GM18502 (cell line): ENCODE data around the gene CNST.
A peak's percentile ranks its signal among the peaks of the same experiment; 100 is the strongest.

ENCODE experiments used
- ATAC-seq: cut with Tn5 transposase; IDR thresholded peaks from one replicate; pipeline ENCODE4 v1.9.1; 2021; ENCODE audit warnings: mild to moderate bottlenecking; ENCODE audit not compliant: unreplicated experiment, poor library complexity

Gene CNST, protein sequence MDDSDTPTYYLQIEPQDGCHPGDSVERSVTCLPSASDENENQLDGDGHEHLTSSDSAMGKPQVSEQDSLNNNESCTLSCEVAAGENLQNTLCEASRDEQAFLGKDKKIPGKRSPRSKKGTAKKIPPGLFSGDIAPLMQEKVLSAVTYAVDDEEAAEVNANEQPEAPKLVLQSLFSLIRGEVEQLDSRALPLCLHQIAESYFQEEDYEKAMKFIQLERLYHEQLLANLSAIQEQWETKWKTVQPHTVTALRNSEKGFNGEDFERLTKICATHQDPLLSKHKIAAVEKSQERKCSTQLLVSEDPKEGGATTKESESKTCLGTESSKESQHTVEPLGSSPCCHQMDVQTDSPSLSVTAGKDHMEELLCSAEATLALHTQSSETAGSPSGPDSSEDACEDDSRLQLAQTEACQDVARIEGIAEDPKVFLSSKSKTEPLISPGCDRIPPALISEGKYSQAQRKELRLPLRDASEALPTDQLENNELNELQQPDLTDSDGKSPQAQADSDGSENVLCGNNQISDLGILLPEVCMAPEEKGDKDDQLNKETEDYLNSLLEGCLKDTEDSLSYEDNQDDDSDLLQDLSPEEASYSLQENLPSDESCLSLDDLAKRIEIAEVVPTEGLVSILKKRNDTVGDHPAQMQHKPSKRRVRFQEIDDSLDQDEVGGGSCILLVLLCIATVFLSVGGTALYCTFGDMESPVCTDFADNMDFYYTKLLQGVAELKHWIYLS

GRCh38 chr1:246566128-246566812 is at the start of gene CNST, which contains the start of gene TFB2M:
CNST (plus strand) TSS chr1:246566456; CDS start chr1:246591563, 25,107 bp downstream.
TFB2M (minus strand) TSS chr1:246566261; CDS start chr1:246566138, 123 bp downstream.
- peak; percentile 92 for ATAC-seq

GRCh38 chr1:246517391-246517790 is 48.9 kb upstream of the CNST start:
- no peak for ATAC-seq

- ATAC-seq: no peak
These were observed 47.6 kb upstream of the CNST start for GRCh38 chr1:246518456-246519205.

DNA sequence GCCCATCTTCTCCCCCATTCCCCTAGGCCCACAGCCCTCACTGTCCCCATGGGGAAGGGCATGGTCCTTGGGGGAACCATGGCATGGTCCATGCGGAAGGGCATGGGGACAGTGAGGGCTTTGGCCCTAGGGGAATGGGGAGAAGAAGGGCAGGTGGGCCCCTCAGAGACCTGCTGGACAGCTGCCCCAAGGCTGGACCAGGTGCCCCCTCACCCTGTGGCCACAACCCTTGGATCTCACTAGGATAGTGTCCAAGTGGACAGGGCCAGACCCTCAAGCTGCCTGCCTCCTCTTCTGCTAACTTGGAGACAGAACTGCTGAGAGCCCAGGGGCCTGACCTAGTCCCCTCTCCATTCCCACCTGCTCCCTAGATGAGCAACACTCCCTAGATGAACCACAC is 46.7 kb upstream of the CNST start:
- no peak for ATAC-seq

DNA sequence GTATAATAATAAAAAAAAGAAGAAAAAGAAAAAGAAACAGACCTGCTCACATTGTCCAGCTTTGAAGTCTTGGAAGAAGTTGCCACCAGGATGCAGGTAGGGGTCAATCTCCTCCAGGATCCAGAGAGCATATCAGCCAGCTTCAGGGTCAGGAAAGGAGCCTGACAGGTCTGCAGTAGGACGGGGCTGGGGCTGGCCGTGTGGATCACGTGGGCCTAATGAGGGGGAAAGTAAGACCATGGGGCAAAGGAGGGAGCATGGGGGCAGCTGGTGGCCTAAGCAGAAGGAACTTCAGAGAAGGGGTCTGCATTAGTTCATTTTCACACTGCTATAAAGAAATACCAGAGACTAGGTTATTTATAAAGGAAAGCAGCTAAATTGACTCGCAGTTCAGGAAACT is 39.9 kb upstream of the CNST start:
- no peak for ATAC-seq

GRCh38 chr1:246526915-246527314 is 39.3 kb upstream of the CNST start:
- no peak for ATAC-seq

DNA sequence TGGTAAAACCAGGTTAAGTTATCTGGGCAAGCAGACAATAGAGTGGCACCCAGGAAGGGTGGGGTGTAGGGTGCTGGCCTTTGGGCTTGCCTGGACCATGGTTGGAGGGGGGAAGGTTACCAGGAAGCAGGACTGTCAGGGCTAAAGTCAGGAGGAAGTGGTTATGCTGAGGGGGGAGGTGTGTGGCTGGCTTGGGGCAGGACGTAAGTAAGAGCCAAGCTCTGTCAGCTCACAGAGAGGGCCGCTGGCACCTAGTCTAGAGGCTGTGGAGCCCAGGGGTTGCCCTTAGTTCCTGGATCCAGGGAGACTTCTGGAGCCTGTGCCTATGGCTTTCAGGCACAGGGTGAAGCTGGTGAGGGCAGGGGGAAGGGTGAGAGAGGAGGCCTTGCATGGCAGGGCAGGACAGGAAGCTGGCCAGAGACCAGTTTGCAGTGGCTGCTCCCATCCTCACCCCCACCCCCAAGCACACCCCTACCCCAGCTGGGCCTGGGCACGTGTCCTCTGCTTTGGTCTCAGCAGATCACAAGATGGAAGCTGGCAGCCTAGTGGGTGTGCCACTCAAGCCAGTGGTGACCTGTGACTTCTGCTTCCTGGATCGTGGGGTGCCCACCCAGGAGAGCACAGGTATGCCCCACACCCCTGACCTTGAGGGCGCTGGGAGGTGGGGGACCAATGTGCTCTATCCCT is 38.7 kb upstream of the CNST start:
- ATAC-seq: peak; percentile 60

- ATAC-seq: no peak
These were observed 37.1 kb upstream of the CNST start for GRCh38 chr1:246528933-246529731.

DNA sequence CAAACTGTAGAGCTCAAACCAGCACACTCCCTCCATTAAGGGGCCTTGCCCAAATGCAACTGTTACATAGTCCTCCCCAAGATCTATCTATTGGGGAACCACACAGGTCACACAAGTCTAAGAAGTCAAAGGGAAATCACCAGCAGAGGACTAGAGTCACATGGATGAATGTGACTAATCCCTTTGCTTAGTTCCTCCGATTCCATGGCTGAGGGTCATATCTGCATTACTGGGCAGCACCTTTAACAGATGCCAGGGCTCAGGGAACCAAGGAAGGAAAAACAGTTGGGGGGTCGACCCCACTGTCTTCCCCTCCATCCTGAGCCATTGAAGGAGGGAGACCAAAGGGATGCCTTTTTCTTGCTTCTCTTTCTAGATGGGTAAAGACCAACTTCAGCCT is 35.8 kb upstream of the CNST start:
- no peak for ATAC-seq

GRCh38 chr1:246532519-246532918 is 33.7 kb upstream of the CNST start:
- no peak for ATAC-seq

DNA sequence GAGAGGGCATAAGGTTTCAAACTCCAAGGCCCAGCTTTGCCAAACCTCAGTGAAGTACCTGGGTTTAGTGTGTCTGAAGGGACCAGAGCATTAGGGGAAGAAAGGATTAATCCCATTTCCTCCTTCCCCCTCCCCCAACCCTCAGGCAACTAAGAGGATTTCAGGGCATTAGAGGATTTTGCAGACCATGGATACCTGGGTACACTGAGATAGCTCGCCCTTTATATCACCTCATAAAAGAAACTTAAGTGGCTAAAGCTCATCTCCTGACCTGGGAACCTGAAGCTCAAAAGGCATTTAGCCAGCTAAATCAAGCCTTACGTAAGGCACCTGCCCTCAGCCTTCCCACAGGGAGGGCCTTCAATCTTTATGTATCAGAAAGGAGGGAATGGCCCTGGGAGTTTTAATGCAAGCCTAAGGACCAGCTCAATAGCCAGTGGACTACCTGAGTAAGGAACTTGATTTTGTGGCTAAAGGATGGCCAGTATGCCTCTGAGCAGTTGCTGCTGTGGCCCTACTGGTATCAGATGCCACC is 32.8 kb upstream of the CNST start:
- ATAC-seq: no peak

GRCh38 chr1:246534114-246534513 is 32.1 kb upstream of the CNST start:
- no peak for ATAC-seq

DNA sequence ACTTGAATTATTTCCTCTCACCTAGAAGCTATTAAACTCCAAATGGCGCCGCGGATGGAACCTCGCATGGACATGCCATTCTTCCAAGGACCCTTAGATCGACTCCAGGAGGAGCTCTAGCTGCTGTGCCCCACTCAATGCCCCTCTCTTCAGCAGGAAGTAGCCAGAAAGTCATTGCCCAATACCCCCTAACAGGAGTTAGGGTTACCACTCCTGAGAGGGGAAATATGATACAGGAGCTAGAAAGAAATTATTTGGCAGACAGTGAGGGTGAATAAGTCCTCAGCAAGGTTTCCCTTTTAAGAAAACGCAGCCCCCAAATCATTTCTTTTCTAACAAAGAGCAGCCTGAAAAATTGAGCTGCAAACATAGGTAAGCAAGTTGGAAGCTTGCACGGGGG is 28.8 kb upstream of the CNST start:
- ATAC-seq: no peak

GRCh38 chr1:246537887-246538286 is 28.4 kb upstream of the CNST start:
- ATAC-seq: no peak

DNA sequence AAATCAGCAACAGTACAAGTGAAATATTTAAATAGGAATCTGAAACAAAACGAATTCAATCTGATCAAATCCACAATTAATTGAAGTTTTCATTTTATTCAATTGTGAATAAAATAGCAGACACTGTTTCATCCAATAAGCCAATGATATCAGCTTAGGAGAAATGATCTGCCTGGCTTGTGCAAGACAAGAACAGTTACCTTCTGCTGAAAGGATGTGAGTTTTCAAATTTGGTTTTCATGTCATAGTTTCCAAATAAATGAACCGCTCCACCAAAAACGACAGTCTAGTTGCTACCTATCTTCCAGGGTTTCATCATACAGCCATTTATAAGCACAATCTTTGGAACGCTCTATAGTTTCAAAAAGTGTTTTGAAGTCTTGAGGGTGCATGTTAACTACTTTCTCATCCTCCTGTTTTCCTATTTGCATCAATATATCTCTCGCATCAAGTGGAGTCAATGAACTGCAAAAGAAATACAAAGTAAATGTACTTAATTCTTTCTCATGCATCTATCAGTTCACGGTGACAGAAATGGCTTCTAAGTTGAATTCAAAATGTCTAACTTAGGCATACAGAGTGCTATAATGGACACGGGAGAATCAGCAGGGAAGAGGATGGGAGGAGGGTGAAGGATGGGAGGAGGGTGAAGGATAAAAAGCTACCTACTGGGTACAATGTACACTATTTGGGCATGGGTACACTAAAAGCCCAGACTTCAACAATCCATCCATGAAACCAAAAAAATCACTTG is 25.3 kb upstream of the CNST start:
- no peak for ATAC-seq

GRCh38 chr1:246544001-246544400 is 22.3 kb upstream of the CNST start:
- ATAC-seq: no peak

GRCh38 chr1:246549665-246550064 is 16.6 kb upstream of the CNST start:
- no peak for ATAC-seq

- no peak for ATAC-seq
These were observed 15.9 kb upstream of the CNST start for GRCh38 chr1:246550402-246550801.
